GM18505 (cell line): ENCODE data around the gene LCN2.
A peak's percentile ranks its signal among the peaks of the same experiment; 100 is the strongest.
"Not testable (repeated sequence)": the region's sequence is repeated elsewhere in the genome, so short reads cannot be mapped to it uniquely, and the experiment has no call there.

Experiments
- ATAC-seq: cut with Tn5 transposase; IDR thresholded peaks from one replicate; pipeline ENCODE4 v1.9.1; 2021; ENCODE audit not compliant: unreplicated experiment
- POLR2A ChIP-seq: IDR thresholded peaks from 4 replicates; pipeline ENCODE4 v1.6.1; 2011; ENCODE audit warnings: borderline replicate concordance; ENCODE audit not compliant: insufficient read depth, insufficient read length; ENCODE audit errors: extremely low read depth

The LCN2 gene

GRCh38 chr9:128127568-128127989 lies 21.7 kb upstream of the LCN2 start, which contains the start of gene PTGES2:
Gene PTGES2, minus strand, starts transcription at chr9:128127729. Its CDS starts 12 bp downstream, at chr9:128127717.
- ATAC-seq, result peak; percentile 63
- TF ChIP-seq POLR2A, result peak; percentile 36

GRCh38 chr9:128127990-128128835 lies 21.0 kb upstream of the LCN2 start:
- ATAC-seq, result peak; percentile 60
- peak; percentile 28 for TF ChIP-seq POLR2A

DNA sequence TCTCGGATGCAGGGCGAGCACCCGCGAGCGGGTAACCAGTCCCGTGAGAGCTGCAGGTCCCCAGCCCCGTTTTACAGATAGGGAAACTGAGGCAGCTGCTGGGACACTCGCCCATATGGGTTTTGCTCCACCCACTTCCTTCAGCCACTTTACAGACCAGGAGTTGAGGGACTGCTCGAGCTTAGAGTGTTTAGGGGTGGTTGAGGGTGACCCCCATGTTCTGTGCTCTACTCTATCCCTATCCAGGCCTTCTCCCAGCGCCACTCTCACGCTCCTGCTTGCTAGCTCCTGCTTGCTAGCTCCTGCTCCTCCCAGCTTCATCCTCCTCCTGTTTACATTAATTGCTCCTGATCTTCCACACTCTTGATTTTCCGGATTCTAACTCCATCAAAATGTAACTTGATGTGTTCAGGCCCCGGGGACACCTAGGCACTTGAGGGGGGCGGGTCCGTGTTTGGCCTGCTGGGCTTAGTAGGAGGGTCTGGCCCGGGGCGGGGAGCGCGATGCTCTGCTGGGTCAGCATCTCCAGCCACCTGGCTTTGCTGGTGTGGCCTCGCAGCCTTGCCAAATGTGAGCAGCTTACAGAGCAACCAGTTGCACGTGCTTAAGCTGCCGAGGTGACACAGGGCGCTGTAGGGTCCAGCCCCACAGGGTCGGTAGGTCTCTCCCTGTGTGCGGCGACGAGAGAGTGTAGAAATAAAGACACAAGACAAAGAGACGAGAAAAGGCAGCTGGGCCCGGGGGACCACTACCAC lies 20.2 kb upstream of the LCN2 start:
- ATAC-seq, result no peak
- TF ChIP-seq POLR2A, result no peak

DNA sequence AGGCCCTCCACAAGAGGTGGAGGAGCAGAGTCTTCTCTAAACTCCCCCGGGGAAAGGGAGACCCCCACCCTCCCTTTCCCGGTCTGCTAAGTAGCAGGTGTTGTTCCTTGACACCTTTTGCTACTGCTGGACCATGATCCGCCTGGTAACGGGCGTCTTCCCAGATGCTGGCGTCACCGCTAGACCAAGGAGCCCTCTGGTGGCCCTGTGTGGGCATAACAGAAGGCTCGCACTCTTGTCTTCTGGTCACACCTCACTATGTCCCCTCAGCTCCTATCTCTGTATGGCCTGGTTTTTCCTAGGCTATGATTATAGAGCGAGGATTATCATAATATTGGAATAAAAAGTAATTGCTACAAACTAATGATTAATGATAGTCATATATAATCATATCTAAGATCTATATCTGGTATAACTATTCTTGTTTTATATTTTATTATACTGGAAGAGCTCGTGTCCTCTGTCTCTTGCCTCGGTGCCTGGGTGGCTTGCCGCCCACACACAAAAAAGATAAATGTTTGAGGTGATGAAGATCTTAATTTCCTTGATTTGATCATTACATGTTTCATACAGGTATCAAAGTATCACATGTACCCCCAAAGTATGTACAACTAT lies 19.2 kb upstream of the LCN2 start:
- ATAC-seq, result not testable (repeated sequence)

- ATAC-seq, result not testable (repeated sequence)
Measured at GRCh38 chr9:128130651-128131050, 18.6 kb upstream of the LCN2 start.

GRCh38 chr9:128131346-128131745 lies 17.9 kb upstream of the LCN2 start:
- not testable (repeated sequence) for ATAC-seq

DNA sequence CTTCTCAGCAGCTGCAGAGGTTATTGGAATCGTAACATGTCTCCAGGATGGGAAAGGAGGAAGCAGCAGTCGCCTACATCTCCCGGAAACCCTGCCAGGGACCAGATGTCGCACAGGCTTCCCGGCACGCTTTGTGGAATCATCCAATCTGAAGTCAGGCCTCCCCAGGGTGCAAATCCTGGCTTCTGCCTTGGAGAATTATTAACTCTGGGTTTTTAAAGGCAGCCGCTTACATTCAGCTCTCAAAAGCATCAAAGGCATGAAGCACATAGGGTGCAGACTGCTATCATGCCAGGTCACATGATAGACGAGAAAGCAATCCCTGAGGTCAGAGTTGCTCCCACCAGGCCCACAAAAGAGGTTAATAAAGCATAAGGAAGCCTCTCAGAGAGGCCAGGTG lies 17.1 kb upstream of the LCN2 start:
- not testable (repeated sequence) for ATAC-seq

GRCh38 chr9:128135561-128135960 lies 13.7 kb upstream of the LCN2 start:
- ATAC-seq, result not testable (repeated sequence)

- TF ChIP-seq POLR2A, result no peak
- no peak for ATAC-seq
Measured at GRCh38 chr9:128136816-128137793, 12.1 kb upstream of the LCN2 start.

- TF ChIP-seq POLR2A, result no peak
- no peak for ATAC-seq
Measured at GRCh38 chr9:128138001-128138400, 11.3 kb upstream of the LCN2 start.

- TF ChIP-seq POLR2A, result no peak
Measured at GRCh38 chr9:128139621-128140020, 9.6 kb upstream of the LCN2 start.

DNA sequence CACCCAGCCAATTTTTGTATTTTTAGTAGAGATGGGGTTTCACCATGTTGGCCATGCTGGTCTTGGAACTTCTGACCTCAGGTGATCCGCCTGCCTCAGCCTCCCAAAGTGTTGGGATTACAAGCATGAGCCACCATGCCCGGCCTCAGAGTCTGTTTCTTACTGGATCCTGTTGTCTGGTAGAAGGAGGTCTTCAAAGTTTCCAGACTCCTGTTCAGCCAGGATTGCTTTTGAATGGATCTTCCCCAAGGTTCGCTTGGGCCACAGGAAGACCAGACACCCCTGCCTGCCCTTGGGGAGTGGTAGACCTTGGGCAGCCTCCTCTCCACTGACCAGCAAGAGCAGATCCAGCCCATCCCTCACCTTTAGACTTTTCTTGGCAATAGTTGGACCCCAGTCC lies 7.6 kb upstream of the LCN2 start:
- no peak for TF ChIP-seq POLR2A

More at GRCh38 chr9:128139621-128140020, 9.6 kb upstream of the LCN2 start:
- no peak for ATAC-seq

DNA sequence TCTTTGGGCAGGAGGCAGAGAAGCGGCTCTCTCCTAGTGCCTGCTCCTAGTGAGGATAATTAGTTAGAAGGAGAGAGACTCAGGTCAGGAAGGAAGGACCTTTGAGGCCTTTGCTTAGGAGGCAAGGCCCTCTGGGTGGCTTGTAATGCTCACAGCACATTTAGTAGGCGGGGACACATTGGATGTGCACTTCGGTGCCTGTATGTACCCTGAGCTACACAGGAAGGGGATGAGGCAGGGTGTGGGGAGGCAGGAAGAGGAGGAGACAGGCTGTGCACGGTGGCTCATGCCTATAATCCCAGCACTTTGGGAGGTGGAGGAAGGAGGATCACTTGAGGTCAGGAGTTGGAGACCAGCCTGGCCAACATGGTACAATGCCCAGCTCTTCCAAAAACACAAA lies 7.2 kb upstream of the LCN2 start:
- no peak for TF ChIP-seq POLR2A
- ATAC-seq, result no peak

More for the DNA sequence above, 7.6 kb upstream of the LCN2 start:
- no peak for ATAC-seq
